K562 (cell line): ENCODE measurements around the gene ZNF276. TPM values are rescaled to one million over a fixed set of nuclear protein-coding genes. Genes with fewer than 3 reads are reported as not detected.
"Not testable (repeated sequence)": the region's sequence is repeated elsewhere in the genome, so short reads cannot be mapped to it uniquely, and the experiment has no call there.

ENCODE experiments used
- ATAC-seq: fragments of 200-7000 bp; cut with Tn5 transposase; 3 replicates; pipeline ENCODE4 v1.9.1; 2020; ENCODE audit warnings: moderate library complexity
- BruUV-seq: library from RNA; stranded (reverse); fragments of 400-500 nt; replicated peaks from 2 replicates; lab custom pipeline; 2021; lab: Mats Ljungman, UMichigan
- CTCF ChIA-PET: fragments of 300-600 bp; formaldehyde crosslinking; extraction: SDS; loops from one replicate; lab custom pipeline; 2021; ENCODE audit warnings: low intra/inter-chr PET ratio; lab: Yijun Ruan, JAX
- POLR2A ChIA-PET: fragments of 300-600, 350-650 bp; sonication (Branson Sonifier 250); formaldehyde crosslinking; extraction: SDS; loops from one replicate; lab custom pipeline; 2021; ENCODE audit warnings: antibody characterized with exemption, inconsistent platforms; lab: Yijun Ruan, JAX
- DNase-seq, 4 experiments: peaks; one replicate each; pipeline versions ENCODE4 v3.0.0 to v3.0.0-alpha.2; 2011 to 2018; ENCODE audit warnings: low spot score in 3 of 4, mixed read lengths in 3 of 4; ENCODE audit errors: extremely low read depth in 1 of 4
- FAIRE-seq: peaks from 2 replicates; lab custom pipeline; 2011; peaks lifted over from hg19 to GRCh38; lab: Jason Lieb, UNC
- H2AFZ ChIP-seq: 2 replicates; pipeline ENCODE4 v1.6.0; 2011; ENCODE audit warnings: low read depth, low read length, control low read depth, inconsistent platforms
- H3K27ac ChIP-seq: fragments of 200-600 bp; 3 replicates; pipeline ENCODE4 v1.8.0; 2011; ENCODE audit warnings: low read depth, mild to moderate bottlenecking, control low read depth, inconsistent platforms, low read length, moderate library complexity, mixed read lengths; ENCODE audit errors: extremely low read depth
- H3K27me3 ChIP-seq, 2 experiments: fragments of 300-600 bp in 1 of 2; 2 replicates in 1 of 2; 3 replicates in 1 of 2; pipeline versions ENCODE4 v1.6.0 to v1.8.0; 2011; ENCODE audit warnings: inconsistent platforms in 2 of 2, low read length in 2 of 2, mild to moderate bottlenecking in 1 of 2, mixed read lengths in 1 of 2, moderate library complexity in 1 of 2; ENCODE audit not compliant: control insufficient read depth in 2 of 2, insufficient read depth in 2 of 2
- H3K36me3 ChIP-seq: fragments of 300-600 bp; 3 replicates; pipeline ENCODE4 v1.8.0; 2011; ENCODE audit warnings: mild to moderate bottlenecking, low read length, inconsistent platforms; ENCODE audit not compliant: control insufficient read depth, insufficient read depth
- H3K4me1 ChIP-seq, 2 experiments: fragments of 200-600 bp in 1 of 2; replicated peaks in 1 of 2; 2 replicates in 1 of 2; 3 replicates in 1 of 2; pipeline versions ENCODE4 v1.5.1 to v1.8.0; 2011; ENCODE audit warnings: inconsistent platforms in 2 of 2, low read length in 2 of 2, mild to moderate bottlenecking in 1 of 2, mixed read lengths in 1 of 2, moderate library complexity in 1 of 2; ENCODE audit not compliant: control insufficient read depth in 2 of 2, insufficient read depth in 2 of 2
- H3K4me2 ChIP-seq: 2 replicates; pipeline ENCODE4 v1.6.1; 2011; ENCODE audit warnings: low read length, control low read depth, inconsistent platforms, mixed read lengths; ENCODE audit not compliant: insufficient read depth
- H3K4me3 ChIP-seq: fragments of 200-600 bp; sonication (generic), shearing (Covaris generic); 2 replicates; pipeline ENCODE4 v1.5.1; 2016; ENCODE audit warnings: control low read depth, inconsistent platforms
- H3K79me2 ChIP-seq: fragments of 200-600 bp; 3 replicates; pipeline ENCODE4 v1.8.0; 2011; ENCODE audit warnings: low read length, inconsistent platforms; ENCODE audit not compliant: control insufficient read depth, insufficient read depth
- H3K9ac ChIP-seq, 2 experiments: 2 replicates each; pipeline versions ENCODE4 v1.6.0 to v1.6.1; 2011; ENCODE audit warnings: low read depth in 2 of 2, low read length in 2 of 2, control low read depth in 1 of 2, inconsistent platforms in 1 of 2, mild to moderate bottlenecking in 1 of 2, mixed read lengths in 1 of 2; ENCODE audit not compliant: insufficient read depth in 1 of 2
- H3K9me1 ChIP-seq: one replicate; pipeline ENCODE4 v1.6.0; 2011; ENCODE audit warnings: inconsistent platforms, mild to moderate bottlenecking, low read length, moderate library complexity; ENCODE audit not compliant: control insufficient read depth, insufficient read depth
- H3K9me3 ChIP-seq: replicated peaks from 2 replicates; pipeline ENCODE4 v1.5.1; 2011; ENCODE audit warnings: low read depth, low read length, inconsistent platforms; ENCODE audit not compliant: control insufficient read depth, insufficient read depth
- H4K20me1 ChIP-seq: replicated peaks from 2 replicates; pipeline ENCODE4 v1.6.1; 2011; ENCODE audit warnings: low read length, inconsistent platforms, mixed read lengths; ENCODE audit not compliant: control insufficient read depth, insufficient read depth
- NUFIP1 ChIP-seq: fragments of 450-650 bp; IDR thresholded peaks from 2 replicates; pipeline ENCODE4 v1.6.1; 2018; ENCODE audit not compliant: partially characterized antibody
- ZNF121 ChIP-seq: sonication (generic); formaldehyde crosslinking; conservative IDR thresholded peaks from 2 replicates; pipeline ENCODE4 v1.8.0; 2022; ENCODE audit warnings: missing genetic modification reagents
- WGBS: fragments of 100-300 bp; shearing (Covaris generic); methylation state at CpG from one replicate; pipeline ENCODE4 v1.1.6; 2016; ENCODE audit warnings: low coverage, mixed read lengths; ENCODE audit not compliant: insufficient coverage; ENCODE audit errors: missing lambda C conversion rate; 5-methylcytosine and 5-hydroxymethylcytosine counted together
- in situ Hi-C: fragments of 300-500 bp; cut with MboI; formaldehyde crosslinking; loops from 4 replicates; pipeline ENCODE4 v1.15.0; 2018; ENCODE audit warnings: inconsistent platforms, mixed read lengths
- intact Hi-C: fragments of 100-400 bp; cut with micrococcal nuclease; formaldehyde crosslinking; loops from 2 replicates; pipeline ENCODE4 v1.14.2; 2022
- polyA plus RNA-seq, 8 experiments: library from polyadenylated mRNA; depleted of rRNA in 4 of 8; stranded (reverse) in 5 of 8; unstranded in 3 of 8; fragments of >200 nt; fragmentation: Nextera tagmentation in 2 of 8; fragmentation: Illumina TruSeq in 1 of 8; extraction: Ambion mirVana in 2 of 8; extraction: Trizol in 1 of 8; gene quantifications; 2 replicates each; pipeline versions ENCODE4 v1.2.1 to v1.2.3, GENCODE V29; 2011 to 2014; ENCODE audit warnings: inconsistent platforms in 1 of 8, missing spikeins in 1 of 8
- total RNA-seq, 7 experiments: library from RNA; depleted of rRNA in 6 of 7; stranded (reverse); fragments of >200 nt in 6 of 7; fragmentation: Illumina TruSeq in 2 of 7; extraction: Trizol in 2 of 7; gene quantifications; 2 replicates each; pipeline versions ENCODE4 v1.2.1 to v1.2.3, GENCODE V29; 2011 to 2021; ENCODE audit warnings: low replicate concordance in 1 of 7
- TF ChIP-seq, protein P1 (sequence below), 2 experiments: fragments of 450-650 bp in 1 of 2; sonication (generic) in 1 of 2; formaldehyde crosslinking in 1 of 2; IDR thresholded peaks in 1 of 2; conservative IDR thresholded peaks in 1 of 2; 2 replicates each; pipeline versions ENCODE4 v1.6.1 to v1.8.1; 2016 to 2023; ENCODE audit warnings: mild to moderate bottlenecking in 2 of 2, moderate library complexity in 2 of 2, inconsistent platforms in 1 of 2, missing genetic modification reagents in 1 of 2
- TF ChIP-seq, protein P2 (sequence below): sonication (generic); formaldehyde crosslinking; IDR thresholded peaks from 2 replicates; pipeline ENCODE4 v1.8.1; 2022; ENCODE audit warnings: missing genetic modification reagents

The ZNF276 gene
- total and polyA plus RNA-seq, 9 of the 15 experiments (the other 6 are each of a cell fraction or from before 2014, with no cell fraction given), result 0.49 to 43.9 (median 15.8) TPM

DNA sequence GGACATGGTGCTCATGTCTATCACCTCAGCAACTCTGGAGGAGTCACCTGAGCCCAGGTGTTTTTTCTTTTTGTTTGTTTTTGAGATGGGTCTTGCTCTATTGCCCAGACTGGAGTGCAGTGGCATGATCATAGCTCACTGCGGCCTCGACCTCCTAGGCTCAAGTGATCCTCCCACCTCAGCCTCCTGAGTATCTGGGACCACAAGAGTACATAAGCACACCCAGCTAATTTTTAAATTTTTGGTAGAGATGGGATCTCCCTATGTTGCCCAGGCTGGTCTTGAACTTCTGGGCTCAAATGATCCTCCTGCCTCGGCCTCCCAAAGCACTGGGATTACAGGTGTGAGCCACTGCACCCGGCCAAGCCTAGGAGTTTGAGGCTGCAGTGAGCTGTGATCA lies 31.7 kb upstream of the ZNF276 start:
- Histone ChIP-seq H3K4me1 (peaks cover 6 to 42% of the 10 kb centered on the region in 2 experiments), H3K36me3 (peaks cover 59% of the 10 kb centered on the region; the same call in 2 of the 3 replicates), H3K79me2 (peaks cover 25% of the 10 kb centered on the region)
- H3K9me3 ChIP-seq, H3K9me1 ChIP-seq, FAIRE-seq, H3K27me3 ChIP-seq, H3K27ac ChIP-seq, DNase-seq, H4K20me1 ChIP-seq, H2AFZ ChIP-seq, in situ Hi-C loops, H3K4me2 ChIP-seq, BruUV-seq, H3K4me3 ChIP-seq, CTCF ChIA-PET, ATAC-seq, H3K9ac ChIP-seq, intact Hi-C loops: not testable (repeated sequence)
- peak; percentile 59 for TF ChIP-seq ZNF121 (CRISPR knock-in tag)
- POLR2A ChIA-PET, result interaction anchor here (0.7 kb wide), 1 partner anchor 16 kb away, joined by 3 read pairs; no protein-coding TSS in a partner anchor
- WGBS, result 100% methylated on average over 4 of the region's 4 CpGs

DNA sequence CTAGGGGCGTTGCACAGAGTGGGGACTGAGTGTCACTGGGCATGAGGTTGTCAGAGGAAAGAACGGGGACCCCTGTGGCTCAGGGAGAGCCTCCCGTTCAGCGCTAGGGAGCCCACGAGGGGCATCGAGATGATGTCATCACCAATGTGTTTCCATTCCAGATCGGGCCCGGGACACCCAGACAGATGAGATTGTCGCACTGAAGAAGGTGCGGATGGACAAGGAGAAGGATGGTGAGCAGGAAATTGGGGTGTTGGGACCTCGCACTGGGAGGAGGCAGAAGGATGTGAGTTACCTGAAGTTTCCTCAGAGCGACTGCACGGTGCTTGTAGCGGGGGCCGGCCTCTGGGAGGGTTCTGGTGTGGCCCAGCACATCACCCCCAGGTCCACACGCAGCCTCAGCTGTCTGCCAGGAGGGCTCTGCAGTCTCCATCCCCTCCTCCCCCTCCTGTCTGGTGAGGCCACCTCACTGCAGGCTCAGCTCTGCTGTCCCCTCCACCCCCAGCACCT lies 30.9 kb upstream of the ZNF276 start:
- TF ChIP-seq, protein P1, sequence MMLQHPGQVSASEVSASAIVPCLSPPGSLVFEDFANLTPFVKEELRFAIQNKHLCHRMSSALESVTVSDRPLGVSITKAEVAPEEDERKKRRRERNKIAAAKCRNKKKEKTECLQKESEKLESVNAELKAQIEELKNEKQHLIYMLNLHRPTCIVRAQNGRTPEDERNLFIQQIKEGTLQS (IDR thresholded peaks at IDR 0.05), result peak; percentile 25; the same call in 1 of the 2 replicates
- TF ChIP-seq, protein P1 (CRISPR knock-in tag; conservative IDR thresholded peaks at IDR 0.05), result no peak
- TF ChIP-seq, protein P2, sequence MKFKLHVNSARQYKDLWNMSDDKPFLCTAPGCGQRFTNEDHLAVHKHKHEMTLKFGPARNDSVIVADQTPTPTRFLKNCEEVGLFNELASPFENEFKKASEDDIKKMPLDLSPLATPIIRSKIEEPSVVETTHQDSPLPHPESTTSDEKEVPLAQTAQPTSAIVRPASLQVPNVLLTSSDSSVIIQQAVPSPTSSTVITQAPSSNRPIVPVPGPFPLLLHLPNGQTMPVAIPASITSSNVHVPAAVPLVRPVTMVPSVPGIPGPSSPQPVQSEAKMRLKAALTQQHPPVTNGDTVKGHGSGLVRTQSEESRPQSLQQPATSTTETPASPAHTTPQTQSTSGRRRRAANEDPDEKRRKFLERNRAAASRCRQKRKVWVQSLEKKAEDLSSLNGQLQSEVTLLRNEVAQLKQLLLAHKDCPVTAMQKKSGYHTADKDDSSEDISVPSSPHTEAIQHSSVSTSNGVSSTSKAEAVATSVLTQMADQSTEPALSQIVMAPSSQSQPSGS (CRISPR knock-in tag), result no peak
- no peak for TF ChIP-seq NUFIP1
- Histone ChIP-seq H3K9ac (peak overlapping the region in 1 of 2 experiments; percentile 19; a peak in 1 of 4 replicates), H3K27me3 (no peaks in the 10 kb centered on the region), H3K36me3 (peaks cover 66% of the 10 kb centered on the region; the same call in 2 of the 3 replicates), H3K27ac (no peak overlapping the region), H3K4me1 (peaks cover 6 to 49% of the 10 kb centered on the region in 2 experiments), H4K20me1 (0 out of 2 replicates have a peak, but pooled peaks cover 7% of the 10 kb centered on the region), H3K79me2 (peaks cover 25% of the 10 kb centered on the region), H3K9me3 (0 out of 2 replicates have a peak, but pooled peaks cover 3% of the 10 kb centered on the region), H3K9me1 (no peaks in the 10 kb centered on the region), H3K4me2 (no peak overlapping the region), H2AFZ (no peak overlapping the region), H3K4me3 (no peak overlapping the region)
- WGBS, result 91% methylated on average over 15 of the region's 16 CpGs
- ChIA-PET POLR2A (no interaction called here), CTCF (no interaction called here)
- in situ Hi-C loops (no loop called here), intact Hi-C loops (no loop called here)
- BruUV-seq, result no TSS peak
- DNase-seq, result no peak
- FAIRE-seq, result no peak
- no peak for ATAC-seq
